Measurements from ENCODE around the gene PIP5K1C.

DNA sequence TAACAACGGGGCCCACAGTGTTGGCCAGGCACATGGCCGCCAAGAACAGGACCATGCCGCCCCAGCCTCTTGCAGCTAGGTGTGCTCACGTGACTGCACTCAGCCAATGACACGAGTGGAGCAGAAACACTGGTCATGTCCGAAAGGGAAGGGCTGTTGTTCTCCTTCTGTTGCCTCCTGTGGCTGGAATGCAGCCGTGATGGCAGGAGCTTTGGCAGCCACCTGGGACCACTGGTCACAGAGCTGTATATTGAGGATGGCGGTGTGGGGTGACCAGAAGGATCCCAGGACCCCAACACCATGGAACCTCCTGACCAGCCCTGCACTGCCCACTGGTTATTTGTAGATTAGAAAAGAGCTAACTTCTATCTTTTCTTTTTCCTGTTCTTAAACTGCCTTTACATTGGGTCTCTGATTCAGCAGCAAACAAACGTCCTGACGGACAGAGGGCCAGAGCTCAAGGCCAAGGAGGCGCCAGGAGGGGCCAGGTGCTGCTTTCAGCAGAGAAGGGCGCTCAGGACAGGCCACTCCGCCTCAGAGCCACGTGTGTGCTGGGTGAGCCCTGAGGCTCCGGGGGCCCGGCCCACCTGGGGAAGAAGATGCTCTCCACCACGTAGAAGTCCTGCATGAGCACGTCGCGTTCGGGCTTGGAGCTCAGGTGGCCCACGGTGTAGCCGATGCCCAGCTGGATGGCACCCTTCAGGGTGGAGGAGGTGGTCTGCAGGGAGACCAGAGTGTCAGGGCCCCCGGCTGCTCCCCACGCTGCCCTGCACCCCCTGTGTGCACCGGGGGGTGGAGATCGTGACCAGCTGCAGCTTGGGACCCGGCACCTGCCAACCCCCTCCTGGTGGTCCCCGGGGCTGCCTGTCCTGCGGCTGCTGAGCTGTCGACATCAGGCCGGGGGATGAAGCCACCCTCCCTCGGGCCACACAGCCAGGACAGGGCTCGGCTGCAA, 38.7 kb downstream of the PIP5K1C start:
- TF ChIP-seq, protein P1, sequence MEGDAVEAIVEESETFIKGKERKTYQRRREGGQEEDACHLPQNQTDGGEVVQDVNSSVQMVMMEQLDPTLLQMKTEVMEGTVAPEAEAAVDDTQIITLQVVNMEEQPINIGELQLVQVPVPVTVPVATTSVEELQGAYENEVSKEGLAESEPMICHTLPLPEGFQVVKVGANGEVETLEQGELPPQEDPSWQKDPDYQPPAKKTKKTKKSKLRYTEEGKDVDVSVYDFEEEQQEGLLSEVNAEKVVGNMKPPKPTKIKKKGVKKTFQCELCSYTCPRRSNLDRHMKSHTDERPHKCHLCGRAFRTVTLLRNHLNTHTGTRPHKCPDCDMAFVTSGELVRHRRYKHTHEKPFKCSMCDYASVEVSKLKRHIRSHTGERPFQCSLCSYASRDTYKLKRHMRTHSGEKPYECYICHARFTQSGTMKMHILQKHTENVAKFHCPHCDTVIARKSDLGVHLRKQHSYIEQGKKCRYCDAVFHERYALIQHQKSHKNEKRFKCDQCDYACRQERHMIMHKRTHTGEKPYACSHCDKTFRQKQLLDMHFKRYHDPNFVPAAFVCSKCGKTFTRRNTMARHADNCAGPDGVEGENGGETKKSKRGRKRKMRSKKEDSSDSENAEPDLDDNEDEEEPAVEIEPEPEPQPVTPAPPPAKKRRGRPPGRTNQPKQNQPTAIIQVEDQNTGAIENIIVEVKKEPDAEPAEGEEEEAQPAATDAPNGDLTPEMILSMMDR (conservative IDR thresholded peaks at IDR 0.05) = no peak
- no peak for TF ChIP-seq EZH2 (IDR thresholded peaks at IDR 0.05; ENCODE audit: low read depth)
